ENCODE results near the gene GARIN3. TPM values are rescaled to one million over a fixed set of nuclear protein-coding genes. Genes with fewer than 3 reads are reported as not detected.
A peak's percentile ranks its signal among the peaks of the same experiment; 100 is the strongest.

The GARIN3 gene
- total RNA-seq, 1 experiment from 2014 or later, result not detected

DNA sequence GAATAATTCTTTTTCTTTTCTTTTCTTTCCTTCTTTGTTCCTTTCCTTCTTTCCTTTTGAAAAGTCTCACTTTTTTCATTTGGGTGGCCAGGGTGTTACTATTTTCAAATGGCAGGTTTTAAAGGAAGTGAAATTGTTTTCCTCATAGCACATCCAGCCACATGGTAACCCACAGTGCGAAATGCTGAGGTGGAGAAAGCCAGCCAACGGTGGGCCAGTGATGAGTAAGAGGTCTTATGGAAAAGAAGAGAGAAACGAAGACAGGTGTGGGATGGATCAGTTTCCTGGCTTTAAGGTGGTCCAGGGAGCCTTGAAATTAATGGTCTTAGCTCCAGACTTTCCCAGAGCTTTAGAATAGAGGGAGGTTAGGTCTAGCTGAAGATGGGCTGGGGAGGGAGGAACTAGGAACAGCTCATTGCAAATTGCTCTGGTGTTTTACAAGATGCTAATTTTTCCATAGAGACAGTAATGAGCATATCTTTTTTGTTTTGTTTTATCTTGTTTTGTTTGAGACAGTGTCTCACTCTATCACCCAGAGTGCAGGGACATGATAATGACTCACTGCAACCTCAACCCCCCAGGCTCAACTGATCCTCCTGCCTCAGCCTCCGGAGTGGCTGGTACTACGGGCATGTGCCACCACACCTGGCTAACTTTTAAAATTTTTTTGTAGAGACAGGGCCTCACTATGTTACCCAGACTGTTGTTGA, 32.4 kb upstream of the GARIN3 start:
- no peak overlapping the region for H3K56ac ChIP-seq (ENCODE audit: insufficient read length, low read depth, low read length)
- H3K14ac ChIP-seq (ENCODE audit: insufficient read depth, low read length), result no peak overlapping the region
- H2BK12ac ChIP-seq (ENCODE audit: insufficient read length, low read depth, low read length), result no peak overlapping the region
- no peak overlapping the region for H3K23ac ChIP-seq (ENCODE audit: insufficient read length, low read depth, low read length)
- H3T11ph ChIP-seq (ENCODE audit: low read length), result no peak overlapping the region
- H3K4me1 Mint-ChIP-seq, result no peaks in the 10 kb centered on the region
- H2AK5ac ChIP-seq (ENCODE audit: insufficient read length, low read length), result no peak overlapping the region
- no peak overlapping the region for H4K91ac ChIP-seq (ENCODE audit: insufficient read length, low read depth, low read length)
- H3K23me2 ChIP-seq (ENCODE audit: insufficient read length, low read depth, low read length, poor library complexity, severe bottlenecking), result no peaks in the 10 kb centered on the region
- no peak overlapping the region for H3K4me2 ChIP-seq (ENCODE audit: insufficient read depth, insufficient read length, low read length)
- no peak overlapping the region for H2BK5ac ChIP-seq (ENCODE audit: insufficient read length, low read length)
- no peak overlapping the region for H3K27ac ChIP-seq (ENCODE audit: insufficient read length, low read depth, low read length)
- H3K79me1 ChIP-seq (ENCODE audit: insufficient read depth, low read depth, low read length, poor library complexity, severe bottlenecking), result no peaks in the 10 kb centered on the region
- H3K18ac ChIP-seq (ENCODE audit: insufficient read length, low read depth, low read length), result no peak overlapping the region
- no peak overlapping the region for H2AFZ ChIP-seq (ENCODE audit: low read length)
- H3K79me2 ChIP-seq (ENCODE audit: insufficient read depth, low read length), result no peaks in the 10 kb centered on the region
- no peak overlapping the region for H2BK20ac ChIP-seq (ENCODE audit: low read depth, low read length, poor library complexity, severe bottlenecking)
- H3K4me3 Mint-ChIP-seq, result no peak overlapping the region
- no peak overlapping the region for H3K9ac ChIP-seq (ENCODE audit: extremely low read depth, insufficient read length, low read length)
- no peaks in the 10 kb centered on the region for H3K9me3 ChIP-seq (ENCODE audit: control insufficient read depth, low read depth, low read length)
- TF ChIP-seq, protein P1, sequence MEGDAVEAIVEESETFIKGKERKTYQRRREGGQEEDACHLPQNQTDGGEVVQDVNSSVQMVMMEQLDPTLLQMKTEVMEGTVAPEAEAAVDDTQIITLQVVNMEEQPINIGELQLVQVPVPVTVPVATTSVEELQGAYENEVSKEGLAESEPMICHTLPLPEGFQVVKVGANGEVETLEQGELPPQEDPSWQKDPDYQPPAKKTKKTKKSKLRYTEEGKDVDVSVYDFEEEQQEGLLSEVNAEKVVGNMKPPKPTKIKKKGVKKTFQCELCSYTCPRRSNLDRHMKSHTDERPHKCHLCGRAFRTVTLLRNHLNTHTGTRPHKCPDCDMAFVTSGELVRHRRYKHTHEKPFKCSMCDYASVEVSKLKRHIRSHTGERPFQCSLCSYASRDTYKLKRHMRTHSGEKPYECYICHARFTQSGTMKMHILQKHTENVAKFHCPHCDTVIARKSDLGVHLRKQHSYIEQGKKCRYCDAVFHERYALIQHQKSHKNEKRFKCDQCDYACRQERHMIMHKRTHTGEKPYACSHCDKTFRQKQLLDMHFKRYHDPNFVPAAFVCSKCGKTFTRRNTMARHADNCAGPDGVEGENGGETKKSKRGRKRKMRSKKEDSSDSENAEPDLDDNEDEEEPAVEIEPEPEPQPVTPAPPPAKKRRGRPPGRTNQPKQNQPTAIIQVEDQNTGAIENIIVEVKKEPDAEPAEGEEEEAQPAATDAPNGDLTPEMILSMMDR (conservative IDR thresholded peaks at IDR 0.05), result no peak
- H3K36me3 Mint-ChIP-seq (ENCODE audit: insufficient read depth in 1 of 3, low read depth in 3 of 3), result no peaks in the 10 kb centered on the region
- H2BK15ac ChIP-seq (ENCODE audit: low read depth, low read length), result no peak overlapping the region
- DNase-seq, result no peak
- H3K9me3 Mint-ChIP-seq, result no peaks in the 10 kb centered on the region
- WGBS (ENCODE audit: extremely low coverage, insufficient read length, low lambda C conversion rate), result no CpG with 5 or more reads among the region's 5 CpGs
- H2BK120ac ChIP-seq (ENCODE audit: low read depth, low read length, poor library complexity, severe bottlenecking), result no peak overlapping the region
- peaks cover 36% of the 10 kb centered on the region for H3K27me3 Mint-ChIP-seq (ENCODE audit: low read depth)
- no peaks in the 10 kb centered on the region for H3K4me1 ChIP-seq (ENCODE audit: insufficient read depth, low read length)
- no peak overlapping the region for H4K5ac ChIP-seq (ENCODE audit: insufficient read length, low read depth, low read length)
- no peak overlapping the region for H4K8ac ChIP-seq (replicated peaks; ENCODE audit: insufficient read length, low read depth, low read length)
- peak overlapping the region in 1 of 3 experiments; percentile 2; a peak in 1 of 7 replicates for H3K27ac Mint-ChIP-seq
- H4K20me1 ChIP-seq (ENCODE audit: control insufficient read depth, insufficient read depth, insufficient read length), result no peaks in the 10 kb centered on the region
- no peaks in the 10 kb centered on the region; the same call in 1 of the 2 replicates for H3K27me3 ChIP-seq (ENCODE audit: insufficient read depth, low read length)
- H3K4ac ChIP-seq (ENCODE audit: low read depth, low read length), result no peak overlapping the region

Measured in H9 (cell line).